ENCODE measurements around the gene ANO4. TPM values are rescaled to one million over a fixed set of nuclear protein-coding genes. Genes with fewer than 3 reads are reported as not detected.

ANO4 gene
- total RNA-seq, 1 experiment from 2014 or later = not detected

- no peak for DNase-seq (ENCODE audit: low spot score)
Observed at GRCh38 chr12:100942984-100943749, 148.6 kb downstream of the ANO4 start.

GRCh38 chr12:100951756-100952155, 157.2 kb downstream of the ANO4 start:
- no peak for DNase-seq (ENCODE audit: low spot score)

- no peak for DNase-seq (ENCODE audit: low spot score)
Observed at GRCh38 chr12:100953217-100953616, 158.6 kb downstream of the ANO4 start.

- DNase-seq (ENCODE audit: low spot score) = no peak
Observed at GRCh38 chr12:100953677-100954076, 159.1 kb downstream of the ANO4 start.

- DNase-seq (ENCODE audit: low spot score) = no peak
Observed at GRCh38 chr12:100954118-100954517, 159.5 kb downstream of the ANO4 start.

GRCh38 chr12:100955139-100955538, 160.6 kb downstream of the ANO4 start:
- DNase-seq (ENCODE audit: low spot score) = no peak

- no peak for DNase-seq (ENCODE audit: low spot score)
Observed at GRCh38 chr12:100956311-100956852, 161.8 kb downstream of the ANO4 start.

GRCh38 chr12:100959481-100959880, 164.9 kb downstream of the ANO4 start:
- DNase-seq (ENCODE audit: low spot score) = no peak

- no peak for DNase-seq (ENCODE audit: low spot score)
Observed at GRCh38 chr12:100962086-100962712, 167.6 kb downstream of the ANO4 start.

- DNase-seq (ENCODE audit: low spot score) = no peak
Observed at GRCh38 chr12:100963381-100963780, 168.8 kb downstream of the ANO4 start.

- DNase-seq (ENCODE audit: low spot score) = no peak
Observed at GRCh38 chr12:100964028-100964427, 169.5 kb downstream of the ANO4 start.

GRCh38 chr12:100967189-100967588, 172.6 kb downstream of the ANO4 start:
- no peak for DNase-seq (ENCODE audit: low spot score)

- DNase-seq (ENCODE audit: low spot score) = no peak
Observed at GRCh38 chr12:100970894-100971293, 176.3 kb downstream of the ANO4 start.

- DNase-seq (ENCODE audit: low spot score) = no peak
Observed at GRCh38 chr12:100972121-100972520, 177.5 kb downstream of the ANO4 start.

- no peak for DNase-seq (ENCODE audit: low spot score)
Observed at GRCh38 chr12:100974341-100974740, 179.8 kb downstream of the ANO4 start.

- DNase-seq (ENCODE audit: low spot score) = no peak
Observed at GRCh38 chr12:100974747-100975146, 180.2 kb downstream of the ANO4 start.

GRCh38 chr12:100976735-100977134, 182.2 kb downstream of the ANO4 start:
- DNase-seq (ENCODE audit: low spot score) = no peak

- no peak for DNase-seq (ENCODE audit: low spot score)
Observed at GRCh38 chr12:100980856-100981255, 186.3 kb downstream of the ANO4 start.

GRCh38 chr12:100982511-100983183, 188.1 kb downstream of the ANO4 start:
- DNase-seq (ENCODE audit: low spot score) = no peak

- no peak for DNase-seq (ENCODE audit: low spot score)
Observed at GRCh38 chr12:100984796-100985195, 190.2 kb downstream of the ANO4 start.

GRCh38 chr12:100986595-100987547, 192.3 kb downstream of the ANO4 start:
- no peak for DNase-seq (ENCODE audit: low spot score)
